Spleen (tissue), 7 donors: Measurements from ENCODE around the gene NRIP3.

Source experiments
- CTCF ChIP-seq, 11 experiments: fragments of 200-600 bp in 7 of 11; fragments of 450-650 bp in 4 of 11; sonication (generic) in 4 of 11; IDR thresholded peaks in 8 of 11; conservative IDR thresholded peaks in 3 of 11; 1 replicate in 7 of 11; 2 replicates in 4 of 11; pipeline versions ENCODE4 v1.4.0 to v1.8.0; 2016 to 2021; ENCODE audit warnings: antibody characterized with exemption in 11 of 11, inconsistent platforms in 4 of 11, mild to moderate bottlenecking in 1 of 11
- POLR2A ChIP-seq, 3 donors: fragments of 450-650 bp; IDR thresholded peaks; one replicate each; pipeline ENCODE4 v1.5.1; 2017; ENCODE audit warnings: antibody characterized with exemption in 3 of 3, mild to moderate bottlenecking in 1 of 3
- donor health status: DM: no; HTN: no; CAD: no; lungs with moderate emphysema.
- donor health status: DM: no; HTN: no; CAD: no.
- donor health status: DM: no; HTN: no; CAD: no.

GRCh38 chr11:8934742-8935488, 68.9 kb downstream of the NRIP3 start:
- no peak for TF ChIP-seq CTCF (IDR thresholded peaks at IDR 0.05 in 8 of 11, conservative IDR thresholded peaks at IDR 0.05 in 3 of 11)
- TF ChIP-seq POLR2A (IDR thresholded peaks at IDR 0.05), result no peak
